H9 (cell line): Measurements from ENCODE around the gene POU3F3. TPM values are rescaled to one million over a fixed set of nuclear protein-coding genes. Genes with fewer than 3 reads are reported as not detected.

Experiments
- DNase-seq: peaks from one replicate; pipeline ENCODE4 v3.0.0-alpha.2; 2017
- H2AFZ ChIP-seq: one replicate; pipeline ENCODE4 v1.6.1; 2013; ENCODE audit warnings: mild to moderate bottlenecking, low read length, control low read depth, moderate library complexity
- H2AK5ac ChIP-seq: 2 replicates; pipeline ENCODE4 v1.6.1; 2013; ENCODE audit warnings: low read length, control low read depth, mixed read lengths; ENCODE audit not compliant: insufficient read length
- H2BK120ac ChIP-seq: one replicate; pipeline ENCODE4 v1.6.1; 2013; ENCODE audit warnings: low read depth, mild to moderate bottlenecking, low read length, control low read depth, inconsistent platforms; ENCODE audit not compliant: poor library complexity, severe bottlenecking
- H2BK12ac ChIP-seq: 2 replicates; pipeline ENCODE4 v1.6.1; 2013; ENCODE audit warnings: low read length, control low read depth, mixed read lengths, low read depth; ENCODE audit not compliant: insufficient read length
- H2BK15ac ChIP-seq: 2 replicates; pipeline ENCODE4 v1.6.1; 2013; ENCODE audit warnings: low read depth, low read length, control low read depth
- H2BK20ac ChIP-seq: one replicate; pipeline ENCODE4 v1.6.1; 2013; ENCODE audit warnings: low read depth, mild to moderate bottlenecking, low read length, control low read depth, inconsistent platforms; ENCODE audit not compliant: poor library complexity, severe bottlenecking
- H2BK5ac ChIP-seq: 2 replicates; pipeline ENCODE4 v1.6.1; 2013; ENCODE audit warnings: low read length, control low read depth, mixed read lengths; ENCODE audit not compliant: insufficient read length
- H3K14ac ChIP-seq: 2 replicates; pipeline ENCODE4 v1.6.1; 2013; ENCODE audit warnings: low read length, control low read depth; ENCODE audit not compliant: insufficient read depth
- H3K18ac ChIP-seq: 2 replicates; pipeline ENCODE4 v1.6.1; 2013; ENCODE audit warnings: low read depth, mild to moderate bottlenecking, mixed read lengths, low read length, control low read depth; ENCODE audit not compliant: insufficient read length
- H3K23ac ChIP-seq: 2 replicates; pipeline ENCODE4 v1.6.1; 2013; ENCODE audit warnings: low read length, control low read depth, mixed read lengths, low read depth; ENCODE audit not compliant: insufficient read length
- H3K23me2 ChIP-seq: 2 replicates; pipeline ENCODE4 v1.6.1; 2013; ENCODE audit warnings: low read depth, mild to moderate bottlenecking, mixed read lengths, low read length, control low read depth; ENCODE audit not compliant: insufficient read length, poor library complexity, severe bottlenecking
- H3K27ac ChIP-seq: 2 replicates; pipeline ENCODE4 v1.5.1; 2013; ENCODE audit warnings: low read length, control low read depth, mixed read lengths, low read depth; ENCODE audit not compliant: insufficient read length
- H3K27me3 ChIP-seq: 2 replicates; pipeline ENCODE4 v1.6.1; 2013; ENCODE audit warnings: low read length, control low read depth, inconsistent platforms; ENCODE audit not compliant: insufficient read depth
- H3K4ac ChIP-seq: 2 replicates; pipeline ENCODE4 v1.6.1; 2013; ENCODE audit warnings: low read depth, mild to moderate bottlenecking, control low read depth, inconsistent platforms, low read length, moderate library complexity
- H3K4me1 ChIP-seq: 2 replicates; pipeline ENCODE4 v1.6.1; 2013; ENCODE audit warnings: low read length, control low read depth, inconsistent platforms; ENCODE audit not compliant: insufficient read depth
- H3K4me2 ChIP-seq: 2 replicates; pipeline ENCODE4 v1.6.1; 2013; ENCODE audit warnings: low read length, control low read depth, mixed read lengths; ENCODE audit not compliant: insufficient read length, insufficient read depth
- H3K56ac ChIP-seq: 2 replicates; pipeline ENCODE4 v1.6.1; 2013; ENCODE audit warnings: low read depth, mild to moderate bottlenecking, mixed read lengths, low read length, control low read depth; ENCODE audit not compliant: insufficient read length
- H3K79me1 ChIP-seq: 2 replicates; pipeline ENCODE4 v1.6.1; 2013; ENCODE audit warnings: low read depth, mild to moderate bottlenecking, moderate library complexity, low read length, control low read depth, inconsistent platforms; ENCODE audit not compliant: insufficient read depth, poor library complexity, severe bottlenecking
- H3K79me2 ChIP-seq: 2 replicates; pipeline ENCODE4 v1.6.1; 2013; ENCODE audit warnings: low read length, control low read depth, inconsistent platforms; ENCODE audit not compliant: insufficient read depth
- H3K9ac ChIP-seq: 2 replicates; pipeline ENCODE4 v1.6.1; 2013; ENCODE audit warnings: low read length, control low read depth, mixed read lengths; ENCODE audit not compliant: insufficient read length; ENCODE audit errors: extremely low read depth
- H3K9me3 ChIP-seq: one replicate; pipeline ENCODE4 v1.6.1; 2013; ENCODE audit warnings: low read depth, low read length, inconsistent platforms; ENCODE audit not compliant: control insufficient read depth
- H3T11ph ChIP-seq: one replicate; pipeline ENCODE4 v1.6.1; 2013; ENCODE audit warnings: mild to moderate bottlenecking, low read length, control low read depth, inconsistent platforms
- H4K20me1 ChIP-seq: one replicate; pipeline ENCODE4 v1.6.1; 2013; ENCODE audit not compliant: control insufficient read depth, insufficient read length, insufficient read depth
- H4K5ac ChIP-seq: 2 replicates; pipeline ENCODE4 v1.6.1; 2013; ENCODE audit warnings: low read depth, mild to moderate bottlenecking, mixed read lengths, low read length, control low read depth; ENCODE audit not compliant: insufficient read length
- H4K8ac ChIP-seq: replicated peaks from 2 replicates; pipeline ENCODE4 v1.6.1; 2013; ENCODE audit warnings: low read length, control low read depth, mixed read lengths, low read depth; ENCODE audit not compliant: insufficient read length
- H4K91ac ChIP-seq: 2 replicates; pipeline ENCODE4 v1.6.1; 2013; ENCODE audit warnings: low read depth, mild to moderate bottlenecking, moderate library complexity, mixed read lengths, low read length, control low read depth; ENCODE audit not compliant: insufficient read length
- H3K27ac Mint-ChIP-seq, 3 experiments: 2 replicates in 2 of 3; 3 replicates in 1 of 3; pipeline ENCODE4 v1.8.0; 2020 to 2021; ENCODE audit warnings: mixed read lengths in 3 of 3, mild to moderate bottlenecking in 1 of 3, moderate library complexity in 1 of 3
- H3K27me3 Mint-ChIP-seq: 2 replicates; pipeline ENCODE4 v1.8.0; 2021; ENCODE audit warnings: low read depth, mild to moderate bottlenecking, moderate library complexity, mixed read lengths
- H3K36me3 Mint-ChIP-seq, 3 experiments: 2 replicates in 2 of 3; 3 replicates in 1 of 3; pipeline ENCODE4 v1.8.0; 2020 to 2021; ENCODE audit warnings: low read depth in 3 of 3, mixed read lengths in 3 of 3; ENCODE audit not compliant: insufficient read depth in 1 of 3
- H3K4me1 Mint-ChIP-seq, 2 experiments: 2 replicates each; pipeline ENCODE4 v1.8.0; 2020; ENCODE audit warnings: mixed read lengths in 2 of 2
- H3K4me3 Mint-ChIP-seq, 2 experiments: 2 replicates in 1 of 2; 3 replicates in 1 of 2; pipeline ENCODE4 v1.8.0; 2020 to 2021; ENCODE audit warnings: mild to moderate bottlenecking in 2 of 2, mixed read lengths in 2 of 2, moderate library complexity in 1 of 2
- H3K9me3 Mint-ChIP-seq, 2 experiments: 2 replicates in 1 of 2; 3 replicates in 1 of 2; pipeline ENCODE4 v1.8.0; 2020; ENCODE audit warnings: mild to moderate bottlenecking in 2 of 2, mixed read lengths in 2 of 2, moderate library complexity in 1 of 2
- WGBS: extraction: QIAGEN DNeasy Blood & Tissue Kit; methylation state at CpG from one replicate; pipeline ENCODE4 v1.1.7; 2013; ENCODE audit warnings: missing lambda C conversion rate, low lambda C conversion rate, mixed read lengths; ENCODE audit not compliant: insufficient read length; ENCODE audit errors: extremely low coverage; 5-methylcytosine and 5-hydroxymethylcytosine counted together
- total RNA-seq: library from RNA; stranded (reverse); gene quantifications from 2 replicates; pipeline ENCODE4 v1.2.1, GENCODE V29; 2021
- TF ChIP-seq, protein P1 (sequence below): fragments of 200-600 bp; sonication (generic); conservative IDR thresholded peaks from 3 replicates; pipeline ENCODE4 v1.8.0; 2021; ENCODE audit warnings: antibody characterized with exemption, mild to moderate bottlenecking

POU3F3 gene
- total RNA-seq, 1 experiment from 2014 or later: not detected

- H4K5ac ChIP-seq: no peak overlapping the region
- Mint-ChIP-seq H3K27ac (no peak overlapping the region; a peak in 1 of 7 replicates), H3K4me1 (no peaks in the 10 kb centered on the region; a peak in 1 of 4 replicates), H3K27me3 (peaks cover 6% of the 10 kb centered on the region), H3K4me3 (no peak overlapping the region), H3K36me3 (peaks cover 0 to under 1% (median 0%) of the 10 kb centered on the region in 3 experiments; a peak in 1 of 7 replicates), H3K9me3 (no peaks in the 10 kb centered on the region)
- no peak overlapping the region for H2BK5ac ChIP-seq
- no peak overlapping the region for H3K9ac ChIP-seq
- H2BK15ac ChIP-seq: no peak overlapping the region
- H3K79me1 ChIP-seq: no peaks in the 10 kb centered on the region
- TF ChIP-seq, protein P1, sequence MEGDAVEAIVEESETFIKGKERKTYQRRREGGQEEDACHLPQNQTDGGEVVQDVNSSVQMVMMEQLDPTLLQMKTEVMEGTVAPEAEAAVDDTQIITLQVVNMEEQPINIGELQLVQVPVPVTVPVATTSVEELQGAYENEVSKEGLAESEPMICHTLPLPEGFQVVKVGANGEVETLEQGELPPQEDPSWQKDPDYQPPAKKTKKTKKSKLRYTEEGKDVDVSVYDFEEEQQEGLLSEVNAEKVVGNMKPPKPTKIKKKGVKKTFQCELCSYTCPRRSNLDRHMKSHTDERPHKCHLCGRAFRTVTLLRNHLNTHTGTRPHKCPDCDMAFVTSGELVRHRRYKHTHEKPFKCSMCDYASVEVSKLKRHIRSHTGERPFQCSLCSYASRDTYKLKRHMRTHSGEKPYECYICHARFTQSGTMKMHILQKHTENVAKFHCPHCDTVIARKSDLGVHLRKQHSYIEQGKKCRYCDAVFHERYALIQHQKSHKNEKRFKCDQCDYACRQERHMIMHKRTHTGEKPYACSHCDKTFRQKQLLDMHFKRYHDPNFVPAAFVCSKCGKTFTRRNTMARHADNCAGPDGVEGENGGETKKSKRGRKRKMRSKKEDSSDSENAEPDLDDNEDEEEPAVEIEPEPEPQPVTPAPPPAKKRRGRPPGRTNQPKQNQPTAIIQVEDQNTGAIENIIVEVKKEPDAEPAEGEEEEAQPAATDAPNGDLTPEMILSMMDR: no peak
- H3K23ac ChIP-seq: no peak overlapping the region
- H3K27me3 ChIP-seq: no peaks in the 10 kb centered on the region
- no peaks in the 10 kb centered on the region for H3K9me3 ChIP-seq
- H2BK120ac ChIP-seq: no peak overlapping the region
- WGBS: no CpG with 5 or more reads among the region's 6 CpGs
- no peak overlapping the region for H3K27ac ChIP-seq
- H3K18ac ChIP-seq: no peak overlapping the region
- no peak overlapping the region for H2AK5ac ChIP-seq
- no peak overlapping the region for H2AFZ ChIP-seq
- no peaks in the 10 kb centered on the region for H3K79me2 ChIP-seq
- no peak overlapping the region for H3T11ph ChIP-seq
- H4K8ac ChIP-seq: no peak overlapping the region
- H2BK20ac ChIP-seq: no peak overlapping the region
- H3K56ac ChIP-seq: no peak overlapping the region
- no peak overlapping the region for H3K4me2 ChIP-seq
- no peak overlapping the region for H3K4ac ChIP-seq
- H2BK12ac ChIP-seq: no peak overlapping the region
- no peak overlapping the region for H4K91ac ChIP-seq
- DNase-seq: no peak
- no peak overlapping the region for H3K14ac ChIP-seq
- H4K20me1 ChIP-seq: no peaks in the 10 kb centered on the region
- H3K4me1 ChIP-seq: no peaks in the 10 kb centered on the region
- no peaks in the 10 kb centered on the region for H3K23me2 ChIP-seq
Observed at GRCh38 chr2:104818264-104818663, 35.7 kb upstream of the POU3F3 start.
